Osteoblast (primary cell): ENCODE results near the gene EXOC1. TPM values are rescaled to one million over a fixed set of nuclear protein-coding genes. Genes with fewer than 3 reads are reported as not detected.
A peak's percentile ranks its signal among the peaks of the same experiment; 100 is the strongest.

Experiments
- DNase-seq: peaks from one replicate; pipeline ENCODE4 v3.0.0; 2011; ENCODE audit warnings: low spot score, mixed read lengths; ENCODE audit not compliant: insufficient read length; ENCODE audit errors: missing footprints
- H2AFZ ChIP-seq: 2 replicates; pipeline ENCODE4 v1.6.0; 2011; ENCODE audit warnings: mild to moderate bottlenecking, low read length
- H3K27ac ChIP-seq: 2 replicates; pipeline ENCODE4 v1.5.1; 2011; ENCODE audit warnings: mild to moderate bottlenecking, low read depth, low read length, moderate library complexity
- H3K27me3 ChIP-seq: 2 replicates; pipeline ENCODE4 v1.6.0; 2012; ENCODE audit warnings: mild to moderate bottlenecking, control low read depth, inconsistent platforms, low read length, moderate library complexity; ENCODE audit not compliant: insufficient read depth
- H3K36me3 ChIP-seq: 2 replicates; pipeline ENCODE4 v1.5.1; 2011; ENCODE audit warnings: mild to moderate bottlenecking, low read length, control low read depth, moderate library complexity; ENCODE audit not compliant: insufficient read depth
- H3K4me1 ChIP-seq: 2 replicates; pipeline ENCODE4 v1.5.1; 2011; ENCODE audit warnings: mild to moderate bottlenecking, low read length, control low read depth, moderate library complexity; ENCODE audit not compliant: insufficient read depth
- H3K4me2 ChIP-seq: 2 replicates; pipeline ENCODE4 v1.6.0; 2011; ENCODE audit warnings: mild to moderate bottlenecking, low read length; ENCODE audit not compliant: insufficient read depth
- H3K4me3 ChIP-seq: fragments of 200-600 bp; sonication (generic); 3 replicates; pipeline ENCODE4 v1.5.1; 2012; ENCODE audit warnings: mild to moderate bottlenecking, low read length, inconsistent platforms; ENCODE audit not compliant: insufficient read depth
- H3K79me2 ChIP-seq: 2 replicates; pipeline ENCODE4 v1.6.0; 2012; ENCODE audit warnings: mild to moderate bottlenecking, low read length, control low read depth, inconsistent platforms; ENCODE audit not compliant: insufficient read depth
- H3K9me3 ChIP-seq: 2 replicates; pipeline ENCODE4 v1.5.1; 2011; ENCODE audit warnings: low read depth, low read length, control low read depth
- H4K20me1 ChIP-seq: 2 replicates; pipeline ENCODE4 v1.6.0; 2012; ENCODE audit warnings: mild to moderate bottlenecking, low read length, control low read depth; ENCODE audit not compliant: insufficient read depth
- CTCF ChIP-seq: IDR thresholded peaks from 2 replicates; pipeline ENCODE4 v1.5.1; 2011; ENCODE audit warnings: mild to moderate bottlenecking, low read depth, low read length, moderate library complexity; ENCODE audit errors: extremely low read depth
- total RNA-seq: library from RNA; depleted of rRNA; stranded (reverse); fragments of >200 nt; gene quantifications from 2 replicates; pipeline ENCODE4 v1.2.3, GENCODE V29; 2012

Gene EXOC1
- total RNA-seq, 1 donor = 48.9 TPM

- Histone ChIP-seq H3K27ac (no peak overlapping the region), H3K4me1 (peaks cover 5% of the 10 kb centered on the region), H3K9me3 (no peaks in the 10 kb centered on the region), H3K4me2 (no peak overlapping the region), H2AFZ (no peak overlapping the region), H4K20me1 (no peaks in the 10 kb centered on the region), H3K79me2 (no peaks in the 10 kb centered on the region), H3K36me3 (peaks cover 8% of the 10 kb centered on the region), H3K27me3 (no peaks in the 10 kb centered on the region), H3K4me3 (no peak overlapping the region)
- DNase-seq = no peak
- TF ChIP-seq CTCF = no peak
These were observed 50.1 kb downstream of the EXOC1 start for GRCh38 chr4:55903577-55903976.

- peak; percentile 3 for DNase-seq
- Histone ChIP-seq H3K4me1 (peaks cover 5% of the 10 kb centered on the region), H3K4me3 (no peak overlapping the region), H3K79me2 (no peaks in the 10 kb centered on the region), H3K27ac (no peak overlapping the region), H4K20me1 (no peaks in the 10 kb centered on the region), H3K4me2 (no peak overlapping the region), H3K27me3 (no peaks in the 10 kb centered on the region), H3K36me3 (peaks cover 7% of the 10 kb centered on the region), H2AFZ (no peak overlapping the region), H3K9me3 (no peaks in the 10 kb centered on the region)
- TF ChIP-seq CTCF = no peak
These were observed 51.1 kb downstream of the EXOC1 start for GRCh38 chr4:55904576-55904975.

GRCh38 chr4:55906323-55906722 lies 52.9 kb downstream of the EXOC1 start:
- no peaks in the 10 kb centered on the region for H4K20me1 ChIP-seq
- DNase-seq = no peak
- no peaks in the 10 kb centered on the region for H3K9me3 ChIP-seq
- no peaks in the 10 kb centered on the region for H3K79me2 ChIP-seq
- H3K27me3 ChIP-seq = no peaks in the 10 kb centered on the region
- no peak overlapping the region for H3K4me2 ChIP-seq
- TF ChIP-seq CTCF = no peak
- H2AFZ ChIP-seq = no peak overlapping the region
- no peak overlapping the region for H3K27ac ChIP-seq
- no peaks in the 10 kb centered on the region for H3K36me3 ChIP-seq
- H3K4me1 ChIP-seq = peaks cover 9% of the 10 kb centered on the region
- no peak overlapping the region for H3K4me3 ChIP-seq

GRCh38 chr4:55906989-55907388 lies 53.5 kb downstream of the EXOC1 start:
- Histone ChIP-seq H3K4me1 (peaks cover 9% of the 10 kb centered on the region), H3K27ac (no peak overlapping the region), H3K4me2 (no peak overlapping the region), H3K79me2 (no peaks in the 10 kb centered on the region), H3K9me3 (no peaks in the 10 kb centered on the region), H3K36me3 (no peaks in the 10 kb centered on the region), H3K27me3 (no peaks in the 10 kb centered on the region), H3K4me3 (no peak overlapping the region), H2AFZ (no peak overlapping the region), H4K20me1 (no peaks in the 10 kb centered on the region)
- no peak for DNase-seq
- TF ChIP-seq CTCF = no peak
